NCI-H2029 treated with DMSO at 0.1 percent for 48 hours (cell line): ENCODE results near the gene ENTR1.

Experiments
- DNase-seq: peaks from one replicate; lab custom pipeline; 2025; lab: John Stamatoyannopoulos, UW

ENTR1 gene

GRCh38 chr9:136397643-136398042, 12.8 kb downstream of the ENTR1 start:
- DNase-seq: no peak

GRCh38 chr9:136396219-136396515, 14.2 kb downstream of the ENTR1 start:
- DNase-seq: no peak

- DNase-seq: no peak
These were observed 14.8 kb downstream of the ENTR1 start for GRCh38 chr9:136395345-136396218.

GRCh38 chr9:136395020-136395340, 15.4 kb downstream of the ENTR1 start:
- DNase-seq: no peak

- DNase-seq: no peak
These were observed 15.9 kb downstream of the ENTR1 start for GRCh38 chr9:136394312-136395019.

- no peak for DNase-seq
These were observed 16.9 kb downstream of the ENTR1 start for GRCh38 chr9:136393531-136393930.

GRCh38 chr9:136392538-136393449, 17.6 kb downstream of the ENTR1 start:
- no peak for DNase-seq

- DNase-seq: no peak
These were observed 18.5 kb downstream of the ENTR1 start for GRCh38 chr9:136391737-136392537.

GRCh38 chr9:136389396-136389795, 21.0 kb downstream of the ENTR1 start:
- DNase-seq: no peak

- DNase-seq: no peak
These were observed 23.2 kb downstream of the ENTR1 start for GRCh38 chr9:136387217-136387616.

GRCh38 chr9:136386018-136386417, 24.4 kb downstream of the ENTR1 start:
- DNase-seq: no peak

- no peak for DNase-seq
These were observed 25.4 kb downstream of the ENTR1 start for GRCh38 chr9:136385015-136385414.

GRCh38 chr9:136383436-136383835, 27.0 kb downstream of the ENTR1 start:
- no peak for DNase-seq

GRCh38 chr9:136381966-136382513, 28.4 kb downstream of the ENTR1 start:
- DNase-seq: no peak

GRCh38 chr9:136381311-136381710, 29.1 kb downstream of the ENTR1 start:
- DNase-seq: no peak

- no peak for DNase-seq
These were observed 30.0 kb downstream of the ENTR1 start for GRCh38 chr9:136380381-136380780.

GRCh38 chr9:136379891-136380290, 30.5 kb downstream of the ENTR1 start:
- no peak for DNase-seq

GRCh38 chr9:136379401-136379800, 31.0 kb downstream of the ENTR1 start:
- no peak for DNase-seq

- DNase-seq: no peak
These were observed 31.5 kb downstream of the ENTR1 start for GRCh38 chr9:136379003-136379287.

GRCh38 chr9:136378170-136379002, 32.0 kb downstream of the ENTR1 start:
- no peak for DNase-seq
